ENCODE data around the gene SMG7.
A peak's percentile ranks its signal among the peaks of the same experiment; 100 is the strongest.
"Not testable (repeated sequence)": the region's sequence is repeated elsewhere in the genome, so short reads cannot be mapped to it uniquely, and the experiment has no call there.

The SMG7 gene, protein sequence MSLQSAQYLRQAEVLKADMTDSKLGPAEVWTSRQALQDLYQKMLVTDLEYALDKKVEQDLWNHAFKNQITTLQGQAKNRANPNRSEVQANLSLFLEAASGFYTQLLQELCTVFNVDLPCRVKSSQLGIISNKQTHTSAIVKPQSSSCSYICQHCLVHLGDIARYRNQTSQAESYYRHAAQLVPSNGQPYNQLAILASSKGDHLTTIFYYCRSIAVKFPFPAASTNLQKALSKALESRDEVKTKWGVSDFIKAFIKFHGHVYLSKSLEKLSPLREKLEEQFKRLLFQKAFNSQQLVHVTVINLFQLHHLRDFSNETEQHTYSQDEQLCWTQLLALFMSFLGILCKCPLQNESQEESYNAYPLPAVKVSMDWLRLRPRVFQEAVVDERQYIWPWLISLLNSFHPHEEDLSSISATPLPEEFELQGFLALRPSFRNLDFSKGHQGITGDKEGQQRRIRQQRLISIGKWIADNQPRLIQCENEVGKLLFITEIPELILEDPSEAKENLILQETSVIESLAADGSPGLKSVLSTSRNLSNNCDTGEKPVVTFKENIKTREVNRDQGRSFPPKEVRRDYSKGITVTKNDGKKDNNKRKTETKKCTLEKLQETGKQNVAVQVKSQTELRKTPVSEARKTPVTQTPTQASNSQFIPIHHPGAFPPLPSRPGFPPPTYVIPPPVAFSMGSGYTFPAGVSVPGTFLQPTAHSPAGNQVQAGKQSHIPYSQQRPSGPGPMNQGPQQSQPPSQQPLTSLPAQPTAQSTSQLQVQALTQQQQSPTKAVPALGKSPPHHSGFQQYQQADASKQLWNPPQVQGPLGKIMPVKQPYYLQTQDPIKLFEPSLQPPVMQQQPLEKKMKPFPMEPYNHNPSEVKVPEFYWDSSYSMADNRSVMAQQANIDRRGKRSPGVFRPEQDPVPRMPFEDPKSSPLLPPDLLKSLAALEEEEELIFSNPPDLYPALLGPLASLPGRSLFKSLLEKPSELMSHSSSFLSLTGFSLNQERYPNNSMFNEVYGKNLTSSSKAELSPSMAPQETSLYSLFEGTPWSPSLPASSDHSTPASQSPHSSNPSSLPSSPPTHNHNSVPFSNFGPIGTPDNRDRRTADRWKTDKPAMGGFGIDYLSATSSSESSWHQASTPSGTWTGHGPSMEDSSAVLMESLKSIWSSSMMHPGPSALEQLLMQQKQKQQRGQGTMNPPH

DNA sequence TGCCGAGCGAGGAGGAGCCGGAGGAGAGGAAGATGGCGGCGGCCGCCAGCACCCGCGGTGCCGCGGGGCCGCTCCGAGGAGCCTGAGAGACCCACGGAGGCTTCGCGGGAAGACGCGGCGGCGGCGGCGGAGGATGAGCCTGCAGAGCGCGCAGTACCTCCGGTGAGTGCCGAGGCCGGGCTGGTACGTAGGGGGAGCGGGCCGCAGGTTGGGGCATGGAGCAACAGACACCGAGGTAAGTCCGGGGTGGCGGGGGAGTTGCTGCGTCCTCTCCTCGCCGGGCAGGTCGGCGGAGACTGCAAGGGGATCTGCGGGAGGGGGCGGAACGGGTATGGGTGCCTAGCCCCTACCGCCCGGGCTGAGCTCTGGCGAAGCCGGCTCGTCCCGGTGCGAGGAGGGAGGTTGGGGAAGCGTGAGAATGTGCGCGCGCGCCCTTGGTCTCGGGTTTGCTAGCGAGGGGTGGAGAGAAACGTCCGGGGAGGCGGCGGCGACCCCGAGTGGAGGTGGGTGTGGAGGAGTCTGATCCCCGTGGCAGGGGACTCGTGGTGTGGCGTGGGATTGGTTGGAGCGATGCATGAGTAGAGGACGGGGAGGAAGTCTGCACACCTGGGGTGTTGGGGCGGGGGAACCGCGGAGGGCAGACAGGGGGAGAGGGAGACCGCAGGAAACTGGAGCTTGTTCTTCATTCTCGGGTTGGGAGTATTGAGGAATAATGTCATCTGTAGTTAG lies at the start of gene SMG7:
SMG7 (plus strand) TSS at position 12 of the 729 bp plus-strand sequence; CDS start at position 134, 122 bp downstream.
- DNase-seq (ENCODE audit: low read depth) = peak; percentile 32

DNA sequence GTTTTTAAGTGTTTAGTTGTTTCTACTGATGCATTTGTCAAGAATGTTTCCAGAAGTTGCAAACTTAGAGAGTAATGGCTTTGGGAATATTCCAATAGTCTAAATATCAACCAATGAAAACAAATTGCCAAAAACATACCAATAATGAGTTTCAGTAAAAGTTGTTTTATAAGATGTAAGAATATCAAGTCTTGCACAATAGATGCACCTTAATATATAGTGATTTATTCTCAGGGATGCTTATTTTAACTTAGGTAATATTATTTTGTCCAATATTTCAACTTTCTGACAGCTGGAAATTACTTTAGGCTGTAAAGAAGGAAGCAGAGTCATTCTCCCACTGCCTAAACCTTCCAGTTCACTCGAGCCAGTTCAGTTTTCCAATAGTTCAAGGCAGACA lies 48.8 kb upstream of the SMG7 start:
- DNase-seq (ENCODE audit: low read depth) = no peak

DNA sequence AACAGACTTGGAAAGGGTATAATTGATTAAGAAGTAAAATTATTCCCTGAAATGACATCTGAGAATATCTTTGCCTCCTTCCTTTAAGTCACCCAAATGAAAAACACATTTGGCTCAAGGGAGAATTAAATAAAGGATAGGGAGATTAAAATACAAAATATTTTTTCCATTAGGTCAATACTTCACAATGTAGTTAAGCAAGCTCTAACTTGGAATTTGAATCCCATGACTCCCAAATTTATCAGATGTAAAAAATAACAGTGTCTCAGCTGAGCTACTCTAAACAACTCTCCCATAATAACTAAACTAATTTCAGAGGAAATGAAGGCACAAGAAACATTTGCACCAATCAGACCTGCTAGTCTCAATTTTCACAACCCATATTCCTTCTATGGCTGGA lies 47.6 kb upstream of the SMG7 start:
- no peak for DNase-seq (ENCODE audit: low read depth)

DNA sequence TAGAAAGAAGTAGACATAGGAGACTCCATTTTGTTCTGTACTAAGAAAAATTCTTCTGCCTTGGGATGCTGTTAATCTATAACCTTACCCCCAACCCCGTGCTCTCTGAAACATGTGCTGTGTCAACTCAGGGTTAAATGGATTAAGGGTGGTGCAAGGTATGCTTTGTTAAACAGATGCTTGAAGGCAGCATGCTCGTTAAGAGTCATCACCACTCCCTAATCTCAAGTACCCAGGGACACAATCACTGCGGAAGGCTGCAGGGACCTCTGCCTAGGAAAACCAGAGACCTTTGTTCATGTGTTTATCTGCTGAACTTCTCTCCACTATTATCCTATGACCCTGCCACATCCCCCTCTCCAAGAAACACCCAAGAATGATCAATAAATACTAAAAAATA lies 44.7 kb upstream of the SMG7 start:
- not testable (repeated sequence) for DNase-seq (ENCODE audit: low read depth)

DNA sequence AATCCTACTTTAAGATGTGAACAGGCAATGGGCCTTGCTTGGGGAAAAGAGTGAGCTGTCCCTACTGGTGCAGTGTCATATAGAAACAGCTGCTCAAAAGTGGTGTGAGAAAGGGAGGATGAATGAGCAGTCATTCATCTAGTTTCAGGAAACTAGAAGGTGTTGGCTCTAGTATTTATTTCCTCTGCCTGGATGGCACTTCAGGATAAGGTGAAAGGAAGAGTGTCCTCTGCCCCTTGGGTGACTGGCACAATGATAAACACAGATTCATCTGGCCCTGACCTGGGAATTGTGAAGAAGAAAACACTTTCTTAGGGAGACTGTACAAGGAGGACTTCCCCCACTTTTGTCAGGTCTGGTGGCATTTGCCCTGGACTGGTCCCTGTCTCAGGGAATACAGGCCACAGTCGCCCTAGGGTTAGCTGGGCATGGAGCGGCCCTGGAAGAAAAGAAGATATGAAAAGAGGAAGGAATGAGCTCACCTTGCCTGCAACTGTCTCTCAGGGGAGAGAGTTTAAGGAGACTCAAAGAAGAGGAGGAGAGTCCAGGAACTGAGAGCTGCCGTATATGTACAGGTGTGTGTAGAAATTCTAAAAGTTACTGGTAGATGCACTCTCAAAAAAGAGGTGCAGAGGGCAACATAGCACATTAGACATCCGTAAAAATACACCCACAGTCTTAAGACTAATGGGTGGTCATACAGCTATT lies 40.3 kb upstream of the SMG7 start:
- no peak for DNase-seq (ENCODE audit: low read depth)

DNA sequence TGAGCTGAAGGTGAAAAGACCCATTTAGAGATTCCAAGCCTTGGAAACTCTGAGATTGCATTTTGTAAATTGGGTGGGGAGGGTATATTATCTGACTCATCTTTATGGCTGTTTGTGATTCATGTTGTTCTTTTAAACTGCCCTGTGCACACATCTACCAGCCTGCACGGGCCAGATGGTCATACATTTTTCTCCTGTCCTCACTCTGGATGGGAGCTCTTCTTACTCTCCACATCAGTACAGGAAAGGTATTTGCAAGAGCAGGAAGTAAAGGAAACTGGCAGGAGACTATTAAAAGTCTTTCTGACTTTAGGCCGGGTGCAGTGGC lies 39.8 kb upstream of the SMG7 start:
- no peak for DNase-seq (ENCODE audit: low read depth)

DNA sequence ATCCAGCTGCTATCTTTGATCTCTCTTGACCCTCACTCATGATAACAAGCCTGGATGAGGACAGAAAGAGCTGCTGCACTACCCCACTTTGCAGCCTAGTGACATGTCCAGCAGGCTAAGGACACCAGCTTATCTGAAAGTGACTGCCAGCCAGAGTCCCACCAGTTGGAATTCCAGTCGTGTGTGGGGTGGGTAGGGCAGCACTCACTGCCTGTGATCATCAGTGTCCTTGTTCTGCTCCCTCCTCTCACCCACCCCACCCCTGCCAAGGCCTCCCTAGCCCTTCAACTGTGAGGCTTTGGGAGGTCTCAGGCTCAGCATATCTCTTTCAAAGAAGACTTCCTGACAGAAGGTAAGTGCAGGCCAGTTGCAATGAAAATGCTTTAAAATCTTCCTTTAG lies 38.6 kb upstream of the SMG7 start:
- no peak for DNase-seq (ENCODE audit: low read depth)

DNA sequence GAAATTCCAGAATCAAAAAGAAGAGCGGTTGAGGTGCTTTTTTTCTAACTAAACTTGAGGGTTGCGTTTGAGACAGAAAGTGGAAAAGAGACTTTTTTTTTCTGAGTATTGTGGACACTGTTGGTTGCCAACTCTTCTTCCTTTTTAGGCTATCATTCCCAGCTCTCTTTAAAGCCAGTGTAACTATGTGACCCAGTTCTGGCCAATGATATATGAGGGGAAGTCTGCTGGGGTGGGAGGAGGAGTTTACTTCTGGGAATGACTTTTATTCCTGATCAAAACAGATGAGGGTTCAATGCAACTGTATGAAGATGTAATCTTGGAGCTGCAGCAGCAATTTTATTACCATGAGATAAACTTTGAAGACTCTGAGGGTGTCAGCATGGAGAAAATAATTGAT lies 36.8 kb upstream of the SMG7 start:
- no peak for DNase-seq (ENCODE audit: low read depth)

DNA sequence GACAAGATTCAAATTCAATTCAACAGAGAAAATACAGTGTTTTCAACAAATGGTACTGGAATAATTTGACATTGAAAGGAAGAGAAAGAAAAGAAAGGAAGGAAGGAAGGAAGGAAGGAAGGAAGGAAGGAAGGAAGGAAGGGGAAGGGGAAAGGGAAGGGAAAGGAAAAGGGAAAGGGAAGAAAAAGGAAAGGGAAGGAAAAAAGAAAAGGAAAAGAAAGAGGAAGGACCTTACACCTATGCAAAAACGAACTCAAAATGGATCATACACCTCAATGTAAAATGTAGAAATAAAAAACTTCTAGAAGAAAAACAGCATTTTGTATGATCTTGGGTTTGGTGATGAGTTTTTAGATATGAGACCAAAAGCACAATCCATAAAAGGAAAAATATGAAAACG lies 34.2 kb upstream of the SMG7 start:
- DNase-seq (ENCODE audit: low read depth) = no peak

DNA sequence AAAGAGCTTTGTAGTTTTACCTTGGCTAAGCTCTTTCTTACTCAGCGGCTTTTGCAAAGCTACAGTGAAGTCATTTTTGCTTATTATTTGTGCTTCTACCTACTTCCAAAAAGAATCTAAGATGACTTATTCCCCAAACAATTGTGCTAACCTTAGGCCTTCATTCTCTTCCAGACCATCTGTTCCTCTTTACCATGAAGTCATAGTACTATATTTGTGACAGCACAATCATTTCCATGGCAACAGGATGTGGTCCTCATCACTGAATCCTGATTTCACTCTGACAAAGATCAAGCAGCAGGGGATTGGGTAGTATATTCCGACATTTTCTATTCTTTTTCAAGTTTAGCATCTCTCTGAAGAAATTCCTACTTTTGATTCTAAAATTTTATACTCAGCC lies 29.3 kb upstream of the SMG7 start:
- no peak for DNase-seq (ENCODE audit: low read depth)

DNA sequence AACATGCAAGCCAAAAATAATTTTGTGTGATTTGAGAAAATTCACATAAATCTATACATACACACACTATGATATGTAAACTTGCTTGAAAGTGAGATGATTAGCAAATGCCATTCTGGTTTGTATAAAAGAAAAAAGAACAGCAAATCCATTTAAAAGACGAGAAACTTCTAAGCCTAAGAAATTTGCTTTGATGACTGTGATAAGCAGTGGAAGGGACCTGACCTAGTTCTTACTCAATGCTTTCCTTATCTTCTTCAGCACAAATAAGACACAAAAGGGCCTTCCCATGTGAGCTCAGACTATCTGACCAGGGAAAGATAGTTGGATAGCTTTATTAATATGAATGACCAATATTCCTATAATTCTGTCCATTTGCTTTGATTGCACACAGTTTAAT lies 28.8 kb upstream of the SMG7 start:
- no peak for DNase-seq (ENCODE audit: low read depth)

DNA sequence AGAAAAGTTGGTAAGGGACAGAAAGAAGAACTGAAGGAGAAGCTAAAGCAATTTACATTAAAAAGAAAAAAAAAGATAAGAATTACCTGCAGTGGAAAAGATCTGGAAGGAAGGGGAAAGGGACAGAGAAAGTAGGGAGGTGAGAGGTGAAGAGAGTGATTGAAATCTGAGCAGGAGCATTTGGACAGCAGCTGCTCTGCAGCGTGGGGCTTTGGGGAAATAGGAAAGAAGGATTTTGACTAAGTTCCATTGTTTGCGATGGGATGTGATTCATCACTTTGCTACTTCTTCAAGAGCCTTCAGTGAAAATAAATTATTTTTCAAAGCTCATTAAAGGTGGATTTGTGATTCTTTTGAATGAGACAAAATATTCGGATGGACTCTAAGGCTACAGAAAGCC lies 28.1 kb upstream of the SMG7 start:
- DNase-seq (ENCODE audit: low read depth) = no peak

DNA sequence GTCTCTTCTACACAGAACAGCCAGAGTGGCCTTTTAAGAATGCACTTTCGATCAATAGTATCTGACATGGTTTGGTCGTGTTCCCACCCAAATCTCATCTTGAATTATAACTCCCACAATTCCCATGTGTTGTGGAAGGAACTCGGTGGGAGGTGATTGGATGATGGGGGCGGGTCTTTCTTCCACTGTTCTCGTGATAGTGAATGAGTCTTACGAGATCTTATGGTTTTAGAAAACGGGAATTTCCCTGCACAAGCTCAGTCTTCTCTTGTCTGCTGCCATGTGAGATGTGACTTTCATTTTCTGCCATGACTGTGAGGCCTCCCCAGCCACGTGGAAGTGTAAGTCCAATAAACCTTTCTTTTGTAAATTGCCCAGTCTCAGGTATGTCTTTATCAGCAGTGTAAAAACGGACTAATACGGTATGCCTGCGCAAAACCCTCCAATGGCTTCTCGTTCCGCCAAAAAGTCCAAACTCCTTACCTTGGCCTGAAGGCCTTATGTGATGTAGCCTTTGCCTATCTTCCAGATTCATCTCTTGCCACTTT lies 23.0 kb upstream of the SMG7 start:
- no peak for DNase-seq (ENCODE audit: low read depth)

DNA sequence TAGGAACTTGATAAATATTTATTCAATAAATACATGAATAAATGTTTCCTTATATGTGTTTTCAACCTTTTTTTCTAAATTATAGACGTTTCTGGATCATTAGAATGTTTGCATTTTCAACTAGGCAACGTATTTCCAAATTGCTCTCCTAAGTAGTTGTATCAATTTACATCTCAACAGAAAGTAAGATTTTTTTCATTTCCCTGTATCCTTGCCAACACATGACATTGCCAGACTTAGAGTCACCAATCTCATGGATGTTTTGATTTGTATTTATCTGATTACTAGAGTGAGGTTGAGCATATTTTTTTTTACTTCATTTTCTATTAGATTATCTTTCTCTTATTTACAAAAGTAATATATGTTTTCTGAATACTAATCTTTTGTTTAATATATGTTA lies 22.2 kb upstream of the SMG7 start:
- no peak for DNase-seq (ENCODE audit: low read depth)

DNA sequence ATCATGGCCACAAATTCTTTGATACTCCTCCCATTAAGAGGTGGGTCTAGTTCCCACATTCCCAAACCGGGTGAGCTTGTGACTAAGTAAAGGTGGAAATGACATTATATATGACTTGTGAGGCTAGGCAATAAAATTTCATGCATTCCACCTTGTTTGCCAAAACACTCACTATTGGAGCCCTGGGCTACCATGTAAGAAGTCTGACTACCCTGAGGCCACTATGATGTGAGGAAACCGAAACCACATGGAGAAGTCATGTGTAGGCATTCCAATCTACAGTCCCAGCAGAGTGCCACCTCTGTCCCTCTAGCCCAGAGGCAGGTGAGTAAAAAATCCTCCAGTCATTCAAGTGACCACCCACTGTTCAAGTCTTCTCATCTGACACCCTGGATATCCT lies 17.9 kb upstream of the SMG7 start:
- no peak for DNase-seq (ENCODE audit: low read depth)

DNA sequence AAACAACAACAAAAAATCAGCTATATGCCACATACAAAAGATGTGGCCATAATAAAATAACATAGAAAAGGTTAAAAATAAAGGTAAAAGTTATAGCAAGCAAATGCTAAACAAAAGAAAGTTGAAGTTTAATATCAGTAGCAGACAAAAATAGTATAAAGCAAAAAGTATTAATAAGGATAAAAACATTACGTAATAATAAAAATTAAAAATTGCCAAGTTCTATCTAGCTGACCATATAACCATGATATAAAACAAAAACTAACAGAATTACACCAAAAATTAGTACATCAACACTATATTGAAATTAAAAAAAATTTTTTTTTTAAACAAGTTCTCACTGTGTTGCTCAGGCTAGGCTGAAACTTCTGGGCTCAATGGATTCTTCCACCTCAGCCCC lies 15.5 kb upstream of the SMG7 start:
- no peak for DNase-seq (ENCODE audit: low read depth)

DNA sequence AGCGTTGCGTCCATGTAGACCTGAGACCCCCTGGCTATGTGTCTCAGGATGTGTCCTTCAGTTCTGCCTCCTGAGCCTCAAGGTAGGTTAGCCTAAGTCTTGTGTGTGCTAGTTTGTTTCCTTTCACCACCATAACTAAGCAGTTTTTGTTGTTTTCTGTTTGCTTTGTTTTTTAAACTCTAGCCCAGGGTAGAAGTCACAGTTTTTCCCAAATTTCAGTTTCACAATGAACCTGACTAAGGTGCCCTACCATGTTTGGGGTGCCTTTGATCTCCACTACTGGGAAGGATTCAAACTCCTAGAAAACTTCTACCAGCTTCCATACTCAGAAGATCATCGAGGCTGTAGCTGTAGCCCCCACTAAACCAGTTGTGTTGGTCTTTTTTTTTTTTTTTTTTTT lies 14.8 kb upstream of the SMG7 start:
- DNase-seq (ENCODE audit: low read depth) = no peak

DNA sequence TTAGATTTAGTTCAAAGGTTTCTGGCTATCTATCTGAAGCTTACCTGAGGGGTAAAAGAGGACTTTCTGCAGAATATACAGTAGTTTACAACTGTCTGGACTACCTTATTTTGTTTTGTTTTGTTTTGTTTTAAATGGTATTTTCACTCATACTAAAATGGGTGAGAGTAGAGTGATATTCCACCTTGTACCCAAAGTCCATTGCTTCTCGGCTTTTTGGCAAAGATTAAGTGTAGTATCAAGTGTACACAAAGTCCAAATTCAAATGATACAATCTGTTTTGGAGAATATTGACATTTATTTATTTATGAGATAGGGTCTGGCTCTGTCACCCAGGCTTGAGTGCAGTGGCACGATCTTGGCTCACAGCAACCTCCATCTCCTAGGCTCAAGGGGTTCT lies 11.7 kb upstream of the SMG7 start:
- no peak for DNase-seq (ENCODE audit: low read depth)

DNA sequence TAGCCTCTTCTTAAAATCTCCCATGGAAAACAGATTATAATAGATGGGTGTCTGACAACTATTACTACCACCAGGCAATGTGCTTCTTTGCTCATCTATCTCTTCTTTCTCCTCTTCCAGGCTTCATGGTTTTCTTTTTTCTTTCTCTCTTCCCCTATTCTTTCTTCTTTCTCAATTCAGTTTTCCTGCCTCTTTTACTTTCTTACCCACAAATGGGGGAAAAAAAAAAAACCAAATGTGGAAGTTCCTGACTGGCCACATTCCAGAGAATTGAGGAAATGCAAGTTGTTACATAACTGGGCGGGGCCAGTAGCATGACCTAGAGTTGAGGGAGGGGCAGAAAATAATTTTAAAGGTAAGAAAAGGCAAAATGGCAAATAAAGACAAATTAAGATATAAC lies 10.9 kb upstream of the SMG7 start:
- DNase-seq (ENCODE audit: low read depth) = no peak

DNA sequence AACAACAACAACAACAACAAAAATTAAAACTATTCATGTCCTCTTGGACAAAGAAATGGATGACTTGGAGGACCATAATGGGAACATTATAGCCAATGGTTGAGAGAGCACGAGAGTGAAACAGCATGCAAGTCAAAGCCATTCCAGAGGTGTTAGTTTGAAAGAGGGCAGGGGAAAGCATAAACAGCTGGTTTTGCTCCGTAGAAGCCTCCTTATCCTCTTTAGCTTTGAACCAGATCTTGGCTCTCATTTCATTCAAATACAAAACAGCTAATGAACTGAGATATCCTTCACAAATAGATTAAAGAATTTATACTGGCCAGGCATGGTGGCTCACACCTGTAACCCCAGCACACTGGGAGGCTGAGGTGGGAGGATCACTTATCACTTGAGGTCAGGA lies 8.7 kb upstream of the SMG7 start:
- DNase-seq (ENCODE audit: low read depth) = no peak

DNA sequence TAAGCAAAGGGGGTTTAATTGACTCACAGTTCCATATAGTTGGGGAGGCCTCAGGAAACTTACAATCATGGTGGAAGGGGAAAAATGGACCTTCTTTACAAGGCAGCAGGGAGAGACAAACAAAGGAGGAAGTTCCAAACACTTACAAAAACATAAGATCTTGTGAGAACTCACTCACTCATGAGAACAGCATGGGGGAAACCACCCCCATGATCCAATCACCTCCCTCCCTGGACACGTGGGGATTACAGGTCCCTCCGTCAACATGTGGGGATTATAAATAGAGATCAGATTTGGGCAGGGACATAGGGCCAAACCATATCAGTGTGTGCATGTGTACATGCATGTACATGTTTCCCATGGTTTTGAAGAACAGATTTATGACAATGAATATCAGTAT lies 5.5 kb upstream of the SMG7 start:
- DNase-seq (ENCODE audit: low read depth) = no peak

All from activated T-cell treated with anti-CD3 and anti-CD28 coated beads for 24 hours (primary cell).